Measurements from ENCODE around the gene PDS5A. TPM values are rescaled to one million over a fixed set of nuclear protein-coding genes. Genes with fewer than 3 reads are reported as not detected.
"Not testable (repeated sequence)": the region's sequence is repeated elsewhere in the genome, so short reads cannot be mapped to it uniquely, and the experiment has no call there.

PDS5A gene
- total and polyA plus RNA-seq, 4 experiments from 2014 or later = 27.4 to 97.6 (median 76.8) TPM

DNA sequence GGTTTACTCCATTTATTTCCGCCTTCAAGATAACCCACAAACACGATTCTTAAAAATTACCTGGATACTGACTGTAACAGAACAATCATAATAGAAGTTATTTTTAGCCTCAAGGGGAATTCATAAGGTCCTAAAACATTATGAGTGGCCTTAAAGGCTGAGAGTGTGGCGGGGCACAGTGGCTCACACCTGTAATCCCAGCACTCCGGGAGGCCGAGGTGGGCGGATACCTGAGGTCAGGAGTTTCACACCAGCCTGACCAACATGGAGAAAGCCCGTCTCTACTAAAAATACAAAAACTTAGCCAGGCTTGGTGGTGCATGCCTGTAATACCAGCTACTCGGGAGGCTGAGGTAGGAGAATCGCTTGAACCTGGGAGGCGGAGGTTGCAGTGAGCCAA lies 33.5 kb downstream of the PDS5A start:
- POLR2A ChIA-PET (ENCODE audit: partially characterized antibody) = not testable (repeated sequence)
- H3K4me1 ChIP-seq (ENCODE audit: insufficient read depth, low read length) = peaks cover 35% of the 10 kb centered on the region

DNA sequence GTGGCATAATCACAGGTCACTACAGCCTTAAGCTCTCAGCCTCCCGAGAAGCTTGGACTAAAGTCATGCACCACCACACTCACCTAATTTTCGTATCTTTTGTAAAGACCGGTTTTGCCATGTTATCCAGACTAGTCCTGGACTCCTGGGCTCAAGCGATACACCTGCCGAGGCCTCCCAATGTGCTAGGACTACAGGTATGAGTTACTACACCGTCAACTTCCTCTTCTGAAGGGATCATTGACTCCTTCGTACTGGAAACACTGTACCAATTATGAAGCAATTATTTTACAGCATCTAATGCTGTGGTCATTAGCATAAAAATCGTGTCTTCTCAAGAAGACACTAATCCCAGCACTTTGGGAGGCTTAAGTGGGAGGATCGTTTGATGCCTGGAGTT lies 35.2 kb downstream of the PDS5A start:
- Mint-ChIP-seq H3K4me1 (peaks cover 40 to 68% (median 54%) of the 10 kb centered on the region in 4 donors), H3K27me3 (no peaks in the 10 kb centered on the region), H3K36me3 (peaks cover 0 to 4% of the 10 kb centered on the region in 2 donors), H3K27ac (peak overlapping the region in 1 of 7 donors; percentile 36), H3K9me3 (no peaks in the 10 kb centered on the region), H3K4me3 (peak overlapping the region in 1 of 8 donors; percentile 6)
- ChIA-PET POLR2A (ENCODE audit: partially characterized antibody) (no interaction called here), CTCF (ENCODE audit: partially characterized antibody) (no interaction called here)
- intact Hi-C loops (cut with micrococcal nuclease) = no loop called here
- Histone ChIP-seq H3K4me3 (ENCODE audit: low read length in 2 of 2) (no peak overlapping the region), H3K27me3 (ENCODE audit: insufficient read depth, low read length) (no peaks in the 10 kb centered on the region), H3K9me3 (ENCODE audit: control insufficient read depth in 1 of 2, low read length in 2 of 2) (no peaks in the 10 kb centered on the region), H3K4me1 (ENCODE audit: insufficient read depth, low read length) (peaks cover 28% of the 10 kb centered on the region), H3K36me3 (ENCODE audit: insufficient read depth, low read length) (no peaks in the 10 kb centered on the region), H3K27ac (ENCODE audit: low read depth, low read length) (no peak overlapping the region)
- no peak for DNase-seq

More for the DNA sequence above, 33.5 kb downstream of the PDS5A start:
- H3K9me3 ChIP-seq (ENCODE audit: control insufficient read depth in 1 of 2, low read length in 2 of 2); H3K27ac ChIP-seq (ENCODE audit: low read depth, low read length); intact Hi-C loops (cut with micrococcal nuclease); H3K36me3 Mint-ChIP-seq; H3K4me3 ChIP-seq (ENCODE audit: low read length in 2 of 2); H3K27me3 Mint-ChIP-seq; CTCF ChIA-PET (ENCODE audit: partially characterized antibody); H3K27me3 ChIP-seq (ENCODE audit: insufficient read depth, low read length); H3K9me3 Mint-ChIP-seq; DNase-seq; H3K36me3 ChIP-seq (ENCODE audit: insufficient read depth, low read length): not testable (repeated sequence)
- Mint-ChIP-seq H3K4me1 (peaks cover 38 to 77% (median 55%) of the 10 kb centered on the region in 4 donors), H3K27ac (peak overlapping the region in 2 of 7 donors; percentile 1 to 13), H3K4me3 (peak overlapping the region in 2 of 8 donors; percentile 4 to 26)

GRCh38 chr4:39941682-39942217 lies 36.0 kb downstream of the PDS5A start:
- Mint-ChIP-seq H3K9me3 (peaks cover 0 to 2% (median 0%) of the 10 kb centered on the region in 8 donors), H3K4me1 (peaks cover 41 to 66% (median 53%) of the 10 kb centered on the region in 4 donors), H3K36me3 (peaks cover 1 to 5% of the 10 kb centered on the region in 2 donors), H3K4me3 (peak overlapping the region in 1 of 8 donors; percentile 26), H3K27ac (peak overlapping the region in 2 of 7 donors; percentile 12 to 67), H3K27me3 (no peaks in the 10 kb centered on the region)
- CTCF ChIA-PET (ENCODE audit: partially characterized antibody) = no interaction called here
- Histone ChIP-seq H3K27me3 (ENCODE audit: insufficient read depth, low read length) (no peaks in the 10 kb centered on the region), H3K4me1 (ENCODE audit: insufficient read depth, low read length) (peaks cover 26% of the 10 kb centered on the region), H3K4me3 (ENCODE audit: low read length in 2 of 2) (no peak overlapping the region), H3K9me3 (ENCODE audit: control insufficient read depth in 1 of 2, low read length in 2 of 2) (no peaks in the 10 kb centered on the region), H3K27ac (ENCODE audit: low read depth, low read length) (no peak overlapping the region), H3K36me3 (ENCODE audit: insufficient read depth, low read length) (no peaks in the 10 kb centered on the region)
- intact Hi-C loops (cut with micrococcal nuclease) = no loop called here
- POLR2A ChIA-PET (ENCODE audit: partially characterized antibody) = no interaction called here
- no peak for DNase-seq

DNA sequence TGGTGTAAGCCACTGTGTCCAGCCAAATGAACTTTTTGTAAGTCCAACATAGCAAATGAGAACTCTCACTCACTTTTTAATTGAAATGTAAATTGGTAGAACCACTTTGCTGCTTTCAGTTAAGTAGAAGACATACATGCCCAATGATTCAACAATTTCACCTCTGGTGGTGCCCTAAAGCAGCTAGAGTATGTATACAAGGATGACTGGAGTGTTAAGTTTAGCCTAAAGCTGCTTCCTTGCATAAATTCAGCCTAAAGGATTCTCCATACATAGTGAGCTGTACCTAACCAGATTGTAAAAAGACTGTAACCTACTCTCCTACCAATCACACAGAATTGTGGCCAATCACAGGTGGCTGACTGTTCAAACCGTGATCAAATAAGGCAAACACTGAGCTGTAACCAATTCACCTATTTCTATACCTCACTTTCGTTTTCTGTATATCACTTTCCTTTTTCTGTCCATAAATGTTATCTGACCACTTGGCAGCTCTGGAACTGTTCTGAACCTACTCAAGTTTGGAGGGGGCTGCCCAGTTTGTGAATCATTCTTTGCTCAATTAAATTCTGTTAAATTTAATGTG lies 39.9 kb downstream of the PDS5A start:
- POLR2A ChIA-PET (ENCODE audit: partially characterized antibody) = no interaction called here
- DNase-seq = no peak
- peak overlapping the region; percentile 31 to 82 (median 59) for H3K27ac Mint-ChIP-seq
- H3K27me3 Mint-ChIP-seq = no peaks in the 10 kb centered on the region
- Histone ChIP-seq H3K4me1 (ENCODE audit: insufficient read depth, low read length) (peaks cover 47% of the 10 kb centered on the region), H3K9me3 (ENCODE audit: control insufficient read depth in 1 of 2, low read length in 2 of 2) (no peaks in the 10 kb centered on the region), H3K27me3 (ENCODE audit: insufficient read depth, low read length) (no peaks in the 10 kb centered on the region), H3K36me3 (ENCODE audit: insufficient read depth, low read length) (no peaks in the 10 kb centered on the region), H3K4me3 (ENCODE audit: low read length in 2 of 2) (no peak overlapping the region), H3K27ac (ENCODE audit: low read depth, low read length) (no peak overlapping the region)
- H3K36me3 Mint-ChIP-seq = peaks cover 4 to 9% of the 10 kb centered on the region in 2 donors
- CTCF ChIA-PET (ENCODE audit: partially characterized antibody) = interaction anchor here (1.0 to 1.4 kb wide), 2 partner anchors 41 to 42 kb away, joined by 3 to 4 read pairs; no protein-coding TSS in a partner anchor
- H3K4me1 Mint-ChIP-seq = peaks cover 57 to 76% (median 66%) of the 10 kb centered on the region in 4 donors
- peak overlapping the region in 4 of 8 donors; percentile 16 to 61 (median 32) for H3K4me3 Mint-ChIP-seq
- intact Hi-C loops (cut with micrococcal nuclease) = no loop called here
- peaks cover 0 to 2% (median 0%) of the 10 kb centered on the region in 8 donors for H3K9me3 Mint-ChIP-seq

GRCh38 chr4:39936565-39937418 lies 40.9 kb downstream of the PDS5A start:
- ChIA-PET CTCF (ENCODE audit: partially characterized antibody) (interaction anchor here (1.0 kb wide), 2 partner anchors 41 to 42 kb away, joined by 3 to 4 read pairs; no protein-coding TSS in a partner anchor), POLR2A (ENCODE audit: partially characterized antibody) (no interaction called here)
- peaks cover 54 to 77% (median 64%) of the 10 kb centered on the region in 4 donors for H3K4me1 Mint-ChIP-seq
- no peak for DNase-seq
- no peak overlapping the region for H3K27ac ChIP-seq (ENCODE audit: low read depth, low read length)
- no peaks in the 10 kb centered on the region for H3K36me3 ChIP-seq (ENCODE audit: insufficient read depth, low read length)
- H3K27ac Mint-ChIP-seq = peak overlapping the region; percentile 52 to 87 (median 81)
- intact Hi-C loops (cut with micrococcal nuclease) = no loop called here
- H3K4me3 Mint-ChIP-seq = peak overlapping the region in 2 of 8 donors; percentile 13 to 53
- H3K9me3 Mint-ChIP-seq = peaks cover 0 to 2% (median 0%) of the 10 kb centered on the region in 8 donors
- peaks cover 4 to 11% of the 10 kb centered on the region in 2 donors for H3K36me3 Mint-ChIP-seq
- peaks cover 53% of the 10 kb centered on the region for H3K4me1 ChIP-seq (ENCODE audit: insufficient read depth, low read length)
- no peaks in the 10 kb centered on the region for H3K27me3 ChIP-seq (ENCODE audit: insufficient read depth, low read length)
- no peak overlapping the region for H3K4me3 ChIP-seq (ENCODE audit: low read length in 2 of 2)
- no peaks in the 10 kb centered on the region for H3K9me3 ChIP-seq (ENCODE audit: control insufficient read depth in 1 of 2, low read length in 2 of 2)
- H3K27me3 Mint-ChIP-seq = no peaks in the 10 kb centered on the region

DNA sequence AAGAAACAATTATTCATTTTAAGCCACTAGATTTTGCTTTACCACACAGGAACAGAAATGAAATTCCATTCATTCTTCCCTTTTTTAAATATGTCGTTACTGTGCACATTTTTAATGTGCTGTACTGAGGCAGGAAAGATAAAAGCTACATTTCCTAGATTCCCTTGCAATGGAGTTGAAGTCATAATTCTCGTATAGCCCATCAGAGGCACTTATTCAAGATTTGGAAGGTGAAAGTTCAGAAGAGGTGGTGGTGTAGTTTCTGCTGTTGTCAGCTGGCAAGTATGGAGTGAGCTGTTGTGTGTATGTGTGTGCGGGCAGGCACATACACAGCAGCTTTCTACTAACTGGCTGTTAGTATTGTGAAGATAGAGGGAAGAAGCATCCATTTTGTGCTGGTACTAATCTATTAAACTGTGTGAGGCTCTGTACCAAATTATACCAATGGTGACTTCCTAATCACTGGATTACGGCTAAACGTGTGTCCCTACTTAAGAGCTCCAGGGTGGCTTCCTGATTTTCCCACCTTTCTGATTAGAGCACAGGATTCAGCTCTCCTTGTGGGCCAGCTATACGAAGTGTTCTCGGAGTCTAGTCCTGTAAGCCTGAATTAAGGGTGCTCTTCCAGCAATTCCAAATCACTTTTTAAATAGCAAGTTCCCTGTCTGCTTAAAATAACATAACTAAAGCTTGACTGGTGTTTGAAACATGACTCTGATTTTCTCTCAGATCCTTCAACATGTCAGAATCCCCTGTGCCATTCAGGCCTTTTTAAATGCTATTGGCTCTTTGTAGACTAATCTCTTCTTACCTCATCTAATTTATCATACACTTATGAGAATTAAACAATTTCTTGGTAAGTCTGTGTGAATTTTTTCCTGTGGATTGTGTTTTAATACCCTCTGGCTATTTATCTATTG lies 43.8 kb downstream of the PDS5A start:
- Histone ChIP-seq H3K27me3 (ENCODE audit: insufficient read depth, low read length) (no peaks in the 10 kb centered on the region), H3K9me3 (ENCODE audit: control insufficient read depth in 1 of 2, low read length in 2 of 2) (no peaks in the 10 kb centered on the region), H3K4me3 (ENCODE audit: low read length in 2 of 2) (no peak overlapping the region), H3K36me3 (ENCODE audit: insufficient read depth, low read length) (no peaks in the 10 kb centered on the region), H3K27ac (ENCODE audit: low read depth, low read length) (peak overlapping the region; percentile 35), H3K4me1 (ENCODE audit: insufficient read depth, low read length) (peaks cover 58% of the 10 kb centered on the region)
- Mint-ChIP-seq H3K27ac (peak overlapping the region; percentile 30 to 89 (median 85)), H3K4me3 (peak overlapping the region in 7 of 8 donors; percentile 55 to 82 (median 69)), H3K36me3 (peaks cover 4 to 18% of the 10 kb centered on the region in 2 donors), H3K27me3 (no peaks in the 10 kb centered on the region), H3K9me3 (peaks cover 0 to 2% (median 0%) of the 10 kb centered on the region in 8 donors), H3K4me1 (peaks cover 50 to 76% (median 62%) of the 10 kb centered on the region in 4 donors)
- intact Hi-C loops (cut with micrococcal nuclease) = loop anchor here (5.0 kb wide), 1 partner anchor 43 kb away; the partner anchor contains the start of gene PDS5A
- no peak for DNase-seq
- ChIA-PET POLR2A (ENCODE audit: partially characterized antibody) (interaction anchor here (0.7 to 0.9 kb wide), 2 partner anchors 44 to 486 kb away, joined by 3 read pairs; no protein-coding TSS in a partner anchor), CTCF (ENCODE audit: partially characterized antibody) (interaction anchor here (0.6 to 1.1 kb wide), 4 partner anchors 16 to 465 kb away, joined by 3 read pairs; partner anchors contain the start of gene PDS5A)
